K562 (cell line): ENCODE data around the gene TAF5. TPM values are rescaled to one million over a fixed set of nuclear protein-coding genes. Genes with fewer than 3 reads are reported as not detected.

Source experiments
- C11orf30 ChIP-seq: fragments of 450-650 bp; IDR thresholded peaks from 2 replicates; pipeline ENCODE4 v1.6.1; 2016; ENCODE audit warnings: low read depth, mild to moderate bottlenecking
- CREB1 ChIP-seq, 2 experiments: sonication (generic) in 1 of 2; formaldehyde crosslinking in 1 of 2; IDR thresholded peaks; 2 replicates each; pipeline versions ENCODE4 v1.6.1 to v1.8.0; 2012 to 2022; ENCODE audit warnings: inconsistent platforms in 1 of 2, mild to moderate bottlenecking in 1 of 2, missing genetic modification reagents in 1 of 2, moderate library complexity in 1 of 2
- CTCF ChIP-seq, 3 experiments: IDR thresholded peaks in 2 of 3; conservative IDR thresholded peaks in 1 of 3; 2 replicates each; pipeline ENCODE4 v1.5.1; 2011 to 2012; ENCODE audit warnings: low read length in 3 of 3, mild to moderate bottlenecking in 3 of 3, control low read depth in 2 of 3, improper control_type of control experiment in 1 of 3, inconsistent platforms in 1 of 3, low read depth in 1 of 3, mixed read lengths in 1 of 3, moderate library complexity in 1 of 3; ENCODE audit not compliant: insufficient read depth in 2 of 3
- HSF4 ChIP-seq: fragments of 250-450 bp; sonication (Bioruptor Pico); IDR thresholded peaks from 2 replicates; pipeline ENCODE4 v2.1.2; 2022; ENCODE audit warnings: mild to moderate bottlenecking, moderate library complexity, borderline replicate concordance
- KAT2B ChIP-seq: IDR thresholded peaks from one replicate; pipeline ENCODE4 v1.6.1; 2012; ENCODE audit warnings: low read depth, mild to moderate bottlenecking, control low read depth, inconsistent platforms, low read length, moderate library complexity
- KDM4B ChIP-seq, 2 experiments: fragments of 450-650 bp in 1 of 2; sonication (generic) in 1 of 2; IDR thresholded peaks; 2 replicates each; pipeline ENCODE4 v1.6.1; 2016 to 2017; ENCODE audit warnings: borderline replicate concordance in 2 of 2, antibody characterized with exemption in 1 of 2, low read depth in 1 of 2, mild to moderate bottlenecking in 1 of 2
- MED1 ChIP-seq: sonication (generic); formaldehyde crosslinking; IDR thresholded peaks from 2 replicates; pipeline ENCODE4 v1.8.1; 2023; ENCODE audit warnings: missing genetic modification reagents, borderline replicate concordance
- MYC ChIP-seq, 2 experiments: fragments of 250-450 bp in 1 of 2; sonication (Bioruptor Pico) in 1 of 2; IDR thresholded peaks; 2 replicates each; pipeline versions ENCODE4 v1.5.1 to v1.6.1; 2012 to 2021; ENCODE audit warnings: low read depth in 2 of 2, borderline replicate concordance in 1 of 2, improper control_type of control experiment in 1 of 2, low read length in 1 of 2, mild to moderate bottlenecking in 1 of 2, moderate library complexity in 1 of 2
- PBX2 ChIP-seq, 2 experiments: IDR thresholded peaks in 1 of 2; conservative IDR thresholded peaks in 1 of 2; 2 replicates each; pipeline ENCODE4 v1.6.1; 2016; ENCODE audit warnings: low read depth in 2 of 2, mild to moderate bottlenecking in 1 of 2, missing compliant biosample characterization in 1 of 2, missing genetic modification characterization in 1 of 2, moderate library complexity in 1 of 2
- ZNF280A ChIP-seq: fragments of 450-650 bp; IDR thresholded peaks from 2 replicates; pipeline ENCODE4 v1.6.1; 2018; ENCODE audit warnings: mild to moderate bottlenecking, low read depth; ENCODE audit not compliant: partially characterized antibody
- ZNF354B ChIP-seq: fragments of 250-450 bp; sonication (Bioruptor Pico); IDR thresholded peaks from 2 replicates; pipeline ENCODE4 v1.4.0; 2020
- ZNF449 ChIP-seq: fragments of 250-450 bp; sonication (Bioruptor Pico); IDR thresholded peaks from 2 replicates; pipeline ENCODE4 v1.8.0; 2022; ENCODE audit warnings: moderate library complexity, mild to moderate bottlenecking, inconsistent platforms
- polyA plus RNA-seq, 8 experiments: library from polyadenylated mRNA; depleted of rRNA in 4 of 8; stranded (reverse) in 5 of 8; unstranded in 3 of 8; fragments of >200 nt; fragmentation: Nextera tagmentation in 2 of 8; fragmentation: Illumina TruSeq in 1 of 8; extraction: Ambion mirVana in 2 of 8; extraction: Trizol in 1 of 8; gene quantifications; 2 replicates each; pipeline versions ENCODE4 v1.2.1 to v1.2.3, GENCODE V29; 2011 to 2014; ENCODE audit warnings: inconsistent platforms in 1 of 8, missing spikeins in 1 of 8
- total RNA-seq, 7 experiments: library from RNA; depleted of rRNA in 6 of 7; stranded (reverse); fragments of >200 nt in 6 of 7; fragmentation: Illumina TruSeq in 2 of 7; extraction: Trizol in 2 of 7; gene quantifications; 2 replicates each; pipeline versions ENCODE4 v1.2.1 to v1.2.3, GENCODE V29; 2011 to 2021; ENCODE audit warnings: low replicate concordance in 1 of 7
- TF ChIP-seq, protein P1 (sequence below): fragments of 450-650 bp; formaldehyde crosslinking; IDR thresholded peaks from 2 replicates; pipeline ENCODE4 v1.4.0; 2020; ENCODE audit warnings: mild to moderate bottlenecking, mixed read lengths
- TF ChIP-seq, protein P2 (sequence below): sonication (generic); formaldehyde crosslinking; IDR thresholded peaks from 2 replicates; pipeline ENCODE4 v1.9.0; 2022; ENCODE audit warnings: mild to moderate bottlenecking, missing genetic modification reagents

The TAF5 gene
- total and polyA plus RNA-seq, 9 of the 15 experiments (the other 6 are each of a cell fraction or from before 2014, with no cell fraction given) = 4.2 to 11.9 (median 9.3) TPM

DNA sequence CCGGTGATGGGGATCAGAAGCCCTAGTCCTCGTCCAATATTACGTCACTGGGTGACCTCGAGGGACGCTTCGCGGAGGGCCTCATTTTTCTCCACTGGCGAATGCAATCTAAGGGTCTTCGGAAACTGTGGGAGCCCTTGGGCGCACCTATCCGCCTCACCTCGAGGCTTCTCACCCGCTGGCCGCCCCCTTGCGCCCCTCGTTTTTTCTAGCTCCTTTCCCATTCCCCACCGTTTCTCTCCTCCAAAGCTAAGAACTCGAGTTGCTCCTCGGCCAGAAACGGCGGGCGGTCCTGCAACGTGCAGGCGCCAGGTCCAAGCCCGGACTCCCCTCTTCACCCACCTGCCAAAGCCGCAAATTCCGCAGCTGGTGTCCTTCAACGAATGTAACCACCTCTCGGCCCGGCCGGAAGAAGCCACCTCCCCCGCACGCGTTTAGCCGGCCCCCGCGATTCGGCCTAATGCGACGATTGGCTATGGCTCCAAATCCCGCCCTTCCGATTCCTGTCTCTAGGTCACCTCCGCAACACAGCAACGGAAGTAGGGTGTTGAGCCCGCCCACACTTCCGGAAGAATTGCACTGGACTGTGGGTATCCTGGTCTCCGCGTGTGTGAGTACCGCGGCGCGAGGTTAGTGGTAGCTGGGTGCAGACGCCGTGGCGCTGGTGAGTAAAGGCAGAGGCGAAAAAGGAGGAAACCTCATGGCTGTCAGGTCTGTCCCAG is 28.5 kb downstream of the TAF5 start, which contains the start of the genes ATP5MK and PDCD11 (continued):
- TF ChIP-seq ZNF280A = no peak
- TF ChIP-seq ZNF449 (CRISPR knock-in tag) = no peak
- TF ChIP-seq MED1 (CRISPR knock-in tag) = no peak
- TF ChIP-seq, protein P1, sequence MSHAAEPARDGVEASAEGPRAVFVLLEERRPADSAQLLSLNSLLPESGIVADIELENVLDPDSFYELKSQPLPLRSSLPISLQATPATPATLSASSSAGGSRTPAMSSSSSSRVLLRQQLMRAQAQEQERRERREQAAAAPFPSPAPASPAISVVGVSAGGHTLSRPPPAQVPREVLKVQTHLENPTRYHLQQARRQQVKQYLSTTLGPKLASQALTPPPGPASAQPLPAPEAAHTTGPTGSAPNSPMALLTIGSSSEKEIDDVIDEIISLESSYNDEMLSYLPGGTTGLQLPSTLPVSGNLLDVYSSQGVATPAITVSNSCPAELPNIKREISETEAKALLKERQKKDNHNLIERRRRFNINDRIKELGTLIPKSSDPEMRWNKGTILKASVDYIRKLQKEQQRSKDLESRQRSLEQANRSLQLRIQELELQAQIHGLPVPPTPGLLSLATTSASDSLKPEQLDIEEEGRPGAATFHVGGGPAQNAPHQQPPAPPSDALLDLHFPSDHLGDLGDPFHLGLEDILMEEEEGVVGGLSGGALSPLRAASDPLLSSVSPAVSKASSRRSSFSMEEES (CRISPR knock-in tag) = no peak
- TF ChIP-seq ZNF354B (CRISPR knock-in tag) = no peak
- TF ChIP-seq, protein P2, sequence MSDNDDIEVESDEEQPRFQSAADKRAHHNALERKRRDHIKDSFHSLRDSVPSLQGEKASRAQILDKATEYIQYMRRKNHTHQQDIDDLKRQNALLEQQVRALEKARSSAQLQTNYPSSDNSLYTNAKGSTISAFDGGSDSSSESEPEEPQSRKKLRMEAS (CRISPR knock-in tag) = peak; percentile 87
- peak; percentile 98 for TF ChIP-seq MYC (IDR thresholded peaks at IDR 0.05; ENCODE audit: low read depth, low read length)
- TF ChIP-seq MYC (CRISPR knock-in tag; IDR thresholded peaks at IDR 0.05; ENCODE audit: borderline replicate concordance, low read depth) = 0 out of 2 replicates have a peak, but pooled peaks have one; percentile 23
- TF ChIP-seq PBX2 (CRISPR knock-in tag; IDR thresholded peaks at IDR 0.05; ENCODE audit: low read depth) = no peak
- TF ChIP-seq PBX2 (tag; conservative IDR thresholded peaks at IDR 0.05; ENCODE audit: low read depth) = no peak
- TF ChIP-seq CREB1 (IDR thresholded peaks at IDR 0.05) = peak; percentile 74
- TF ChIP-seq CREB1 (CRISPR knock-in tag; IDR thresholded peaks at IDR 0.05) = peak; percentile 39; the same call in 1 of the 2 replicates
- no peak for TF ChIP-seq KAT2B
- no peak for TF ChIP-seq HSF4 (CRISPR knock-in tag)
- TF ChIP-seq CTCF (IDR thresholded peaks at IDR 0.05 in 2 of 3, conservative IDR thresholded peaks at IDR 0.05 in 1 of 3; ENCODE audit: insufficient read depth in 2 of 3, low read depth in 1 of 3, low read length in 3 of 3) = peak; percentile 8 to 36 (median 23); a peak in 3 of 6 replicates
- peak; percentile 75 for TF ChIP-seq C11orf30
- TF ChIP-seq KDM4B (IDR thresholded peaks at IDR 0.05; ENCODE audit: borderline replicate concordance in 2 of 2, low read depth in 1 of 2) = peak in 1 of 2 experiments; percentile 84; a peak in 2 of 4 replicates
